ENCODE data around the gene ACP7. TPM values are rescaled to one million over a fixed set of nuclear protein-coding genes. Genes with fewer than 3 reads are reported as not detected.

Gene ACP7
- polyA plus RNA-seq, 1 of the 3 experiments (the other 2 are of a cell fraction) = 0.36 TPM

- no peak for TF ChIP-seq PBX3 (IDR thresholded peaks at IDR 0.05)
Observed at GRCh38 chr19:39156326-39157230, 72.4 kb downstream of the ACP7 start (continued).

DNA sequence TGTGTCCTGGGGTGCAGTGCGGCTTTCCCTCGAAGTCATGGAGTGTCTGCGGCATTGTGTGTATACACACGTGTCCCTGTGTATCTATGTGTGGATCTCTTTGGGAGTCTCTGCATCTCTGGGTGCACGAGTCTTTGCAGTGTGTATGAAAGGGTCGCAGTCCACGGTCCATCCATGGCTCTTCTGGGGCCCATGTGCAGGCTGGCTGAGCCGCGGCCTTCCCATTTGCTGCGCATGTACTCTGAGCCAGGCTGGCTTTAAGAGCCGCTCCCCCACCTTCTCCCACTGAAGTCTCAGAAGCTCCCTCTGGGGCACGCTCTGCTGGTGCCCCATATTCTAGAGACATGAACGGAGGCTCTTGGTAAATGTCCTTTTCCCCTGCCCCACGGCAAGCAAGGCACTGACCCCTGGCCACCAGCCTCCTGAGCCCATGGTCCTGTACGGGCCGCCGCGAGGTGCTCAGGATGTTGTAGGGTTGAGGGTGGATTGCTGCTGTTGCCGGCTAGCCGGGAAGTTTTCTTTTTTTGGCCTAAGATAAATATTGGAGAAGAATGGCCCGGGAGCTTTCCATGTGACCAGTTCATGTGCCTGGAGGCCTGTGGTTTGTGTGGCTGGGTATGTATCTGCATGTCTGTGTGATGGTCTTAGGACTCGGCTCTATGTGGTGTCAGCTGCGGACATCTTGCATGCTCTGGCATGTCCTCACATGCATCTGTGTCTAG lies 73.3 kb downstream of the ACP7 start:
- H3K4me2 ChIP-seq = no peak overlapping the region
- H3K79me2 ChIP-seq (ENCODE audit: insufficient read depth) = peaks cover 69% of the 10 kb centered on the region; the same call in 1 of the 2 replicates
- no peak for DNase-seq

More for the DNA sequence above, 73.3 kb downstream of the ACP7 start:
- TF ChIP-seq GATA2 (CRISPR knock-in tag; IDR thresholded peaks at IDR 0.05) = no peak
- no peak for TF ChIP-seq CHD2 (IDR thresholded peaks at IDR 0.05; ENCODE audit: low read length, partially characterized antibody)
- TF ChIP-seq, protein P1, sequence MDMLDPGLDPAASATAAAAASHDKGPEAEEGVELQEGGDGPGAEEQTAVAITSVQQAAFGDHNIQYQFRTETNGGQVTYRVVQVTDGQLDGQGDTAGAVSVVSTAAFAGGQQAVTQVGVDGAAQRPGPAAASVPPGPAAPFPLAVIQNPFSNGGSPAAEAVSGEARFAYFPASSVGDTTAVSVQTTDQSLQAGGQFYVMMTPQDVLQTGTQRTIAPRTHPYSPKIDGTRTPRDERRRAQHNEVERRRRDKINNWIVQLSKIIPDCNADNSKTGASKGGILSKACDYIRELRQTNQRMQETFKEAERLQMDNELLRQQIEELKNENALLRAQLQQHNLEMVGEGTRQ (IDR thresholded peaks at IDR 0.05; ENCODE audit: borderline replicate concordance, low read depth, low read length) = no peak
- TF ChIP-seq SIN3A (IDR thresholded peaks at IDR 0.05; ENCODE audit: borderline replicate concordance, low read depth, low read length) = no peak
- no peak for TF ChIP-seq TEAD4 (IDR thresholded peaks at IDR 0.05; ENCODE audit: borderline replicate concordance, insufficient read depth)
- TF ChIP-seq FOXM1 (IDR thresholded peaks at IDR 0.05; ENCODE audit: low read depth) = no peak
- TF ChIP-seq, protein P2, sequence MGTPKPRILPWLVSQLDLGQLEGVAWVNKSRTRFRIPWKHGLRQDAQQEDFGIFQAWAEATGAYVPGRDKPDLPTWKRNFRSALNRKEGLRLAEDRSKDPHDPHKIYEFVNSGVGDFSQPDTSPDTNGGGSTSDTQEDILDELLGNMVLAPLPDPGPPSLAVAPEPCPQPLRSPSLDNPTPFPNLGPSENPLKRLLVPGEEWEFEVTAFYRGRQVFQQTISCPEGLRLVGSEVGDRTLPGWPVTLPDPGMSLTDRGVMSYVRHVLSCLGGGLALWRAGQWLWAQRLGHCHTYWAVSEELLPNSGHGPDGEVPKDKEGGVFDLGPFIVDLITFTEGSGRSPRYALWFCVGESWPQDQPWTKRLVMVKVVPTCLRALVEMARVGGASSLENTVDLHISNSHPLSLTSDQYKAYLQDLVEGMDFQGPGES (IDR thresholded peaks at IDR 0.05; ENCODE audit: low read depth, low read length) = no peak
- TF ChIP-seq, protein P3, sequence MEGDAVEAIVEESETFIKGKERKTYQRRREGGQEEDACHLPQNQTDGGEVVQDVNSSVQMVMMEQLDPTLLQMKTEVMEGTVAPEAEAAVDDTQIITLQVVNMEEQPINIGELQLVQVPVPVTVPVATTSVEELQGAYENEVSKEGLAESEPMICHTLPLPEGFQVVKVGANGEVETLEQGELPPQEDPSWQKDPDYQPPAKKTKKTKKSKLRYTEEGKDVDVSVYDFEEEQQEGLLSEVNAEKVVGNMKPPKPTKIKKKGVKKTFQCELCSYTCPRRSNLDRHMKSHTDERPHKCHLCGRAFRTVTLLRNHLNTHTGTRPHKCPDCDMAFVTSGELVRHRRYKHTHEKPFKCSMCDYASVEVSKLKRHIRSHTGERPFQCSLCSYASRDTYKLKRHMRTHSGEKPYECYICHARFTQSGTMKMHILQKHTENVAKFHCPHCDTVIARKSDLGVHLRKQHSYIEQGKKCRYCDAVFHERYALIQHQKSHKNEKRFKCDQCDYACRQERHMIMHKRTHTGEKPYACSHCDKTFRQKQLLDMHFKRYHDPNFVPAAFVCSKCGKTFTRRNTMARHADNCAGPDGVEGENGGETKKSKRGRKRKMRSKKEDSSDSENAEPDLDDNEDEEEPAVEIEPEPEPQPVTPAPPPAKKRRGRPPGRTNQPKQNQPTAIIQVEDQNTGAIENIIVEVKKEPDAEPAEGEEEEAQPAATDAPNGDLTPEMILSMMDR (IDR thresholded peaks at IDR 0.05) = no peak
- TF ChIP-seq GABPA (IDR thresholded peaks at IDR 0.05; ENCODE audit: low read depth) = no peak
- no peak for TF ChIP-seq RXRA (IDR thresholded peaks at IDR 0.05; ENCODE audit: borderline replicate concordance, low read depth)
- TF ChIP-seq PBX3 (IDR thresholded peaks at IDR 0.05) = no peak
- ChIA-PET CTCF (interaction anchor here (1.1 to 1.6 kb wide), 4 partner anchors 9 to 171 kb away, joined by 3 to 6 read pairs (median 3); no protein-coding TSS in a partner anchor), POLR2A (no interaction called here)
- peak overlapping the region in 1 of 2 experiments; percentile 35; a peak in 1 of 4 replicates for H3K27ac ChIP-seq (ENCODE audit: low read depth in 2 of 2, low read length in 1 of 2)
- H3K9me3 ChIP-seq = no peaks in the 10 kb centered on the region
- H3K4me3 ChIP-seq (ENCODE audit: low read depth in 2 of 2, low read length in 1 of 2) = no peak overlapping the region
- H3K9me2 ChIP-seq = no peaks in the 10 kb centered on the region
- H4K20me1 ChIP-seq (ENCODE audit: insufficient read depth) = peaks cover 57% of the 10 kb centered on the region
- H3K36me3 ChIP-seq (replicated peaks in 1 of 2; ENCODE audit: control insufficient read depth in 1 of 2, insufficient read depth in 2 of 2, low read length in 1 of 2) = no peaks in the 10 kb centered on the region
- H3K9ac ChIP-seq = no peak overlapping the region
- peaks cover 0 to 60% of the 10 kb centered on the region in 2 experiments; a peak in 1 of 4 replicates for H3K4me1 ChIP-seq (ENCODE audit: control insufficient read depth in 1 of 2, insufficient read depth in 2 of 2, low read depth in 1 of 2, low read length in 1 of 2)
- no peaks in the 10 kb centered on the region for H3F3A ChIP-seq (replicated peaks; ENCODE audit: insufficient read depth)
- H2AFZ ChIP-seq (ENCODE audit: low read depth) = no peak overlapping the region
- no peaks in the 10 kb centered on the region for H3K27me3 ChIP-seq (ENCODE audit: insufficient read depth)
- 91% methylated on average over 21 of the region's 23 CpGs for WGBS (ENCODE audit: low lambda C conversion rate)
